HG03354 (cell line): ENCODE data around the gene ARFRP1.

Source experiments
- ATAC-seq: cut with Tn5 transposase; IDR thresholded peaks from one replicate; pipeline ENCODE4 v1.9.1; 2021; ENCODE audit warnings: mild to moderate bottlenecking; ENCODE audit not compliant: unreplicated experiment, poor library complexity, severe bottlenecking

ARFRP1 gene

DNA sequence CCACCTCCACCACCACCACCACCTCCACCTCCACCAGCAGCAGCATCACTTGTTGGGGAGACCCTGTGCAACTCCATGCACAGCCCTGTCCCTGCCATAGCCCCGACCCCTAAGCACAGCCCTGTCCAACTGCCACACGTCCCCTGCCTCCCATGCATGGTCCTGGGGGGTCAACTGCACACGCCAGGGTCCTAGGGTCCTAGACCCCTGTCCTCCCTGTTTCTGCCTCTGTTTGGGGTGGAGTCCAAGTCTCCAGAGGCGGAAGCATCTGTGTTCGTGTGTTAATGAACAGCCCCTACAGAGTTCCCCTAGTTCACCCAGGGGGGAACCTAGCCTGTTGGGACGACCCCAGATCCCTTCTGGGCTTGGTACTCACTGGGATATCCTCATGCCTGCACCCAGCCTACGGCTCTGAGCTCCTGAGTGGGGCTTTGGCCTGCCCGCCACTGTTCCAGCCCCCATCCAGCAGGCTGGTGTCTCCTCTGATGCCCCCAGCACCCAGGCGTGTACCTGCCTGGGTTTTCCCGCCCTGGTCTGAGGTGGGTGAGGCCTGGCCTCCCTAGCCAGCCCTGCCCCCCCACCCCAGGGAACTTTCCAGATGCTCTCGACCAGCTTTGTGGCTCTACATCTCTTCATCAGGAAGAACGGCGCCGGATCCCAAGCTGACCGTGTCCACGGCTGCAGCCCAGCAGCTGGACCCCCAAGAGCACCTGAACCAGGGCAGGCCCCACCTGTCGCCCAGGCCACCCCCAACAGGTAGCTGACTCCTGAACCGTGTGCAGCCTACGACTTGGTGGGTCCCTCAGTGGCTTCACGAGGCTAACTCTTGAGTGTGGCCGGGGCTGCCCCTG lies 13.8 kb downstream of the ARFRP1 start:
- no peak for ATAC-seq

GRCh38 chr20:63693083-63693732 lies 14.6 kb downstream of the ARFRP1 start:
- no peak for ATAC-seq

- no peak for ATAC-seq
Observed at GRCh38 chr20:63692436-63693082, 15.2 kb downstream of the ARFRP1 start.

DNA sequence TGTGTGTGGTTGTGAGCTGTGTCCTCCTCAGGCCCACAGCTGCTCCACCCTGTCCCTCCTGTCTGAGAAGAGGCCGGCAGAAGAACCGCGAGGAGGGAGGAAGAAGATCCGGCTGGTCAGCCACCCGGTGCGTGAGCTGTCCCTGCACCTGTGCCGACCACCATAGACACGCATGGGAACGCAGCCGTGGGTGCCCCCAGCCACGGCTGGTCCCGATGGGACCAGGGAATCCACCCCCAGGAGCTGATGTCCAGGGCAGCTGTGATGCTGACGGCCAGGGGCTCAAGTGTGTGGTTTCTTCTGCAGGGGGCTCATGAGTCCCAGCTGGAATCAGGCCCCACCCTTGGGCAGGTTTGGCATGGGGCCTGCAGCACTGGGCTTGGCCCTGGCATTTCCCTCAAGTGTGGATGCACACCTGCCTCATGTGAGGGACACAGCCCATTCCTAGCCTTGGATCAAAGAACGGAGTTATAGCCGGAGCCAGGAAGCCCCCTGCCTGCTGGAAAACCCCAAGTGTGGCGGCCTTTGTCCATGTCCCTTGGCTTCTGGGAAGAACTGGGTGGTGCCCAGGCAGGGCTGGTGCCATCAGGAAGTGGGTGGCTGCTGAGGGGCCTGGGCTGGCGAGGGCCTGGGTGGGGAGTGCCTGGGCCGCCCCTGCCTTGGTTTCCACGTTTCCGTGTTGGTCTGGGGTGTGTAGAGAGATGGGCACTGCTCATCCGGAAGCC lies 15.9 kb downstream of the ARFRP1 start:
- ATAC-seq: no peak

GRCh38 chr20:63690898-63691710 lies 16.7 kb downstream of the ARFRP1 start:
- ATAC-seq: no peak

- ATAC-seq: no peak
Observed at GRCh38 chr20:63690003-63690897, 17.5 kb downstream of the ARFRP1 start.

DNA sequence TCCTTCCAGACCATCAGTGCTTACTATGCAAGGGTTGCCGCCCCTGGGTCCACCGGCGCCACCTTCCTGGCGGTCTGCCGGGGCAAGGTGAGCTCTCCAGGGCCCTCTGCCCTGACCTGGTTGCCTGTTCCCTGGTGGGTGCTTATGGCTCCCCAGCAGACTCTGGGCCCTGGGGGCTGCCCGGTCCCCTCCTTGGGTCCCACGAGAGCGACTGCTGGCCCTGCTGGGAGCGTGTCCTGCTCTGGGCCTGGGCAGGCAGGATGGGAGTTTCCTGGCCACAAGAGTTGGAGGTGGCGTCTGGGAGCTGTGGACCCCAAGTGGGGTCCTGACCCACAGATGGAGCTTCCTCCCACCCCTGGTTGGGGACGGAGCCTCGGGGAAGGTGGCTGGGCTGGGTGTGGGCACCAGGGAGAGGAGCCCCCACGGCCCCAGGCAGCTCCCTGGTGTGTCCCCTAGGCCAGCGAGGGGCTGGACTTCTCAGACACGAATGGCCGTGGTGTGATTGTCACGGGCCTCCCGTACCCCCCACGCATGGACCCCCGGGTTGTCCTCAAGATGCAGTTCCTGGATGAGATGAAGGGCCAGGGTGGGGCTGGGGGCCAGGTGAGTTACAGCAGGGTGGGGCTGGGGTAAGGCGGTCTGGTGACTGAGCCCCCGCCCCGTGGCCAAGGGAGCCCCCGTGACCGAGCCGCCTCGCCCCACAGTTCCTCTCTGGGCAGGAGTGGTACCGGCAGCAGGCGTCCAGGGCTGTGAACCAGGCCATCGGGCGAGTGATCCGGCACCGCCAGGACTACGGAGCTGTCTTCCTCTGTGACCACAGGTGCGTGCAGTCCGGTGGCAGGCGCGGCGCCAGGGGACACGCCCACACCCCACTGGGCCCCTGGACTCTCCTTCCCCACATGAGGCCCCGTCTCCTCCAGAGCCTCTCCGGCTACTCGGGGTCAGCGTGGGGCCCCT lies 18.5 kb downstream of the ARFRP1 start:
- no peak for ATAC-seq

DNA sequence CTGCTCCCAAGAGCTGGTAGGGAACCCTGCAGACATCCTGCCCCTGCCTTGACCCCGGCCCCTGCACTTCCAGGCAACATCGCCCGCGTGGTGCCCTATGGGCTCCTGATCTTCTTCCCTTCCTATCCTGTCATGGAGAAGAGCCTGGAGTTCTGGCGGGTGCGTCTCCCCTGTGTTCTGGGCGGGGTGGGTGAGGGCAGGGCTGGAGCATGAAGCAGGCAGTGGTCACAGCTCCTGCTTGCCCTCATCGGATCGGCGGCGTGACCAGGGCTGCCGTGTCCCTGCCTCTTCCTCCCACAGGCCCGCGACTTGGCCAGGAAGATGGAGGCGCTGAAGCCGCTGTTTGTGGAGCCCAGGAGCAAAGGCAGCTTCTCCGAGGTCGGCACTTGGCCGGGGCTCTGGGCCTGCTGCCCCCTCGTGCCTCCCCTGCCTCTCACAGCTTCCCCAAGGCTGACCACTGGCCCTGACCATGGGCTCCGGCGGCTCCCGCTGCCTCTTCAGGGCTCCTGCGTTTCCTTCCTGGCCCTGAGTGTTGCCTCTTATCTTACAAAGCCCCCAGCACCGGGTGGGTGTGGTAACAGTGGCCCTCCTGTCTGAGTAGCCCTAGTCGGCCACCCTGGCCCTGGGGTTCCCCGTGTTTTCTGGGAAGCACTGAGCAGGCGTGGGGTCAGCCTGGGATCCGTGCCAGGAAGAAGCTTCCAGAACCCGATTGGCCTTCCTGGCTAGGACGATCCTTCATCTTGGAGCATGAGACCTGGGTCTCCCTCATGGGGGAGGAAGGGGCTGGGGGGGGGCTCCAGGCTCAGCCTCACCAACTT lies 19.3 kb downstream of the ARFRP1 start:
- no peak for ATAC-seq

- ATAC-seq: no peak
Observed at GRCh38 chr20:63687419-63688178, 20.2 kb downstream of the ARFRP1 start.

GRCh38 chr20:63686492-63687321 lies 21.1 kb downstream of the ARFRP1 start:
- no peak for ATAC-seq

GRCh38 chr20:63686094-63686491 lies 21.7 kb downstream of the ARFRP1 start:
- no peak for ATAC-seq

GRCh38 chr20:63685269-63686026 lies 22.3 kb downstream of the ARFRP1 start:
- no peak for ATAC-seq

GRCh38 chr20:63682384-63683139 lies 25.2 kb downstream of the ARFRP1 start:
- ATAC-seq: no peak
